NCI-H748 treated with DMSO at 0.1 percent for 48 hours (cell line): ENCODE results near the gene TNS1.

Experiments
- DNase-seq: peaks from one replicate; lab custom pipeline; 2025; lab: John Stamatoyannopoulos, UW

The TNS1 gene

GRCh38 chr2:217913436-217913835, 89.4 kb downstream of the TNS1 start:
- DNase-seq = no peak

- DNase-seq = no peak
These were observed 90.4 kb downstream of the TNS1 start for GRCh38 chr2:217912098-217913024.

GRCh38 chr2:217911283-217912097, 91.3 kb downstream of the TNS1 start:
- no peak for DNase-seq

GRCh38 chr2:217910875-217911212, 92.0 kb downstream of the TNS1 start:
- DNase-seq = no peak

- no peak for DNase-seq
These were observed 93.5 kb downstream of the TNS1 start for GRCh38 chr2:217909156-217909820.

- no peak for DNase-seq
These were observed 94.3 kb downstream of the TNS1 start for GRCh38 chr2:217908544-217908943.

- DNase-seq = no peak
These were observed 95.5 kb downstream of the TNS1 start for GRCh38 chr2:217907266-217907665.

GRCh38 chr2:217906798-217907197, 96.0 kb downstream of the TNS1 start:
- DNase-seq = no peak

GRCh38 chr2:217905896-217906295, 96.9 kb downstream of the TNS1 start:
- no peak for DNase-seq

GRCh38 chr2:217905395-217905794, 97.4 kb downstream of the TNS1 start:
- DNase-seq = no peak

- no peak for DNase-seq
These were observed 98.2 kb downstream of the TNS1 start for GRCh38 chr2:217904614-217904965.

GRCh38 chr2:217903859-217904613, 98.8 kb downstream of the TNS1 start:
- DNase-seq = no peak

- DNase-seq = no peak
These were observed 99.5 kb downstream of the TNS1 start for GRCh38 chr2:217903142-217903858.

- DNase-seq = no peak
These were observed 100.2 kb downstream of the TNS1 start for GRCh38 chr2:217902379-217903141.

GRCh38 chr2:217901835-217902378, 100.9 kb downstream of the TNS1 start:
- no peak for DNase-seq

GRCh38 chr2:217901400-217901799, 101.4 kb downstream of the TNS1 start:
- DNase-seq = no peak

- no peak for DNase-seq
These were observed 101.9 kb downstream of the TNS1 start for GRCh38 chr2:217900780-217901360.

- DNase-seq = no peak
These were observed 102.6 kb downstream of the TNS1 start for GRCh38 chr2:217900010-217900779.
